Peyer's patch (tissue), 4 donors: ENCODE data around the gene CNOT9.

ENCODE experiments used
- CTCF ChIP-seq, 6 experiments: fragments of 450-650 bp in 4 of 6; fragments of 200-600 bp in 2 of 6; sonication (generic) in 1 of 6; IDR thresholded peaks; one replicate each; pipeline ENCODE4 v1.5.1; 2017 to 2019; ENCODE audit warnings: antibody characterized with exemption in 6 of 6, mild to moderate bottlenecking in 3 of 6, moderate library complexity in 1 of 6
- POLR2A ChIP-seq, 2 donors: fragments of 450-650 bp; IDR thresholded peaks; one replicate each; pipeline ENCODE4 v1.5.1; 2017; ENCODE audit warnings: antibody characterized with exemption in 2 of 2, mild to moderate bottlenecking in 2 of 2, moderate library complexity in 2 of 2

- no peak for TF ChIP-seq POLR2A (IDR thresholded peaks at IDR 0.05)
- TF ChIP-seq CTCF (IDR thresholded peaks at IDR 0.05), result no peak
Measured at GRCh38 chr2:218585541-218585940, 16.9 kb downstream of the CNOT9 start.
